Endothelial cell of umbilical vein (primary cell): Measurements from ENCODE around the gene BCL11A.

Experiments used
- EZH2 ChIP-seq: IDR thresholded peaks from 2 replicates; pipeline ENCODE4 v1.6.1; 2012; ENCODE audit warnings: borderline replicate concordance, low read depth, mild to moderate bottlenecking, moderate library complexity, low read length, inconsistent platforms; ENCODE audit not compliant: severe bottlenecking
- FOS ChIP-seq: IDR thresholded peaks from 2 replicates; pipeline ENCODE4 v1.6.1; 2011; ENCODE audit warnings: mild to moderate bottlenecking, low read length, moderate library complexity, borderline replicate concordance; ENCODE audit not compliant: insufficient read depth
- GATA2 ChIP-seq: IDR thresholded peaks from 2 replicates; pipeline ENCODE4 v1.7.0; 2011; ENCODE audit warnings: low read depth, mild to moderate bottlenecking, moderate library complexity, mixed read lengths, low read length; ENCODE audit not compliant: insufficient read length, insufficient read depth
- JUN ChIP-seq: IDR thresholded peaks from 2 replicates; pipeline ENCODE4 v1.6.1; 2011; ENCODE audit warnings: borderline replicate concordance, low read depth; ENCODE audit not compliant: insufficient read length, insufficient read depth
- MYC ChIP-seq: IDR thresholded peaks from one replicate; pipeline ENCODE4 v1.6.1; 2011; ENCODE audit warnings: mild to moderate bottlenecking, low read depth, low read length
- POLR2A ChIP-seq: IDR thresholded peaks from 2 replicates; pipeline ENCODE4 v1.6.1; 2012; ENCODE audit warnings: low read depth, mild to moderate bottlenecking, control low read depth, low read length
- POLR2AphosphoS5 ChIP-seq: IDR thresholded peaks from 2 replicates; pipeline ENCODE4 v1.6.1; 2012; ENCODE audit warnings: low read depth, mild to moderate bottlenecking, control low read depth, low read length, moderate library complexity; ENCODE audit not compliant: insufficient read depth
- TF ChIP-seq, protein P1 (sequence below), 2 donors: IDR thresholded peaks; 1 replicate in 1 of 2; 2 replicates in 1 of 2; pipeline ENCODE4 v1.5.1; 2011; ENCODE audit warnings: low read length in 2 of 2, mild to moderate bottlenecking in 2 of 2, moderate library complexity in 2 of 2, control low read depth in 1 of 2, inconsistent platforms in 1 of 2, low read depth in 1 of 2; ENCODE audit not compliant: insufficient read depth in 1 of 2; ENCODE audit errors: extremely low read depth in 1 of 2
- TF ChIP-seq, protein P2 (sequence below): IDR thresholded peaks from 2 replicates; pipeline ENCODE4 v1.6.1; 2011; ENCODE audit not compliant: insufficient read depth, insufficient read length

DNA sequence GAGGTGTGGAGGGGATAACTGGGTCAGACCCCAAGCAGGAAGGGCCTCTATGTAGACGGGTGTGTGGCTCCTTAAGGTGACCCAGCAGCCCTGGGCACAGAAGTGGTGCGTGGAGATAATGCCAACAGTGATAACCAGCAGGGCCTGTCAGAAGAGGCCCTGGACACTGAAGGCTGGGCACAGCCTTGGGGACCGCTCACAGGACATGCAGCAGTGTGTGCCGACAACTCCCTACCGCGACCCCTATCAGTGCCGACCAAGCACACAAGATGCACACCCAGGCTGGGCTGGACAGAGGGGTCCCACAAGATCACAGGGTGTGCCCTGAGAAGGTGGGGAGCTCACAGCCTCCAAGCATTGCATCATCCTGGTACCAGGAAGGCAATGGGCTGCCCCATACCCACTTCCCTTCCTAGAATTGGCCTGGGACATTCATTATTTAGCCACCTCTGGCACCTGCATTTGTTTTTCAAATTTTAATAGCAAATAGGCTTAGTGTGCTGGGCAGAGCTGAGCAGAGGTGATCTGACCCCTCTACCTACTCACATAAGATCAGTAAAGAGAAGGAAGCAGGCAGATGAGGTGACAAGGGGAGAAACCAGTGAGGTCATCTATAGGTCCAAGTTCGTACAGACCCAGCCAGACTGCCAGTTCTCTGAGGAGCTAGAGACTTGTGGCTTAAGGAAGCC lies 55.2 kb downstream of the BCL11A start:
- TF ChIP-seq, protein P1, sequence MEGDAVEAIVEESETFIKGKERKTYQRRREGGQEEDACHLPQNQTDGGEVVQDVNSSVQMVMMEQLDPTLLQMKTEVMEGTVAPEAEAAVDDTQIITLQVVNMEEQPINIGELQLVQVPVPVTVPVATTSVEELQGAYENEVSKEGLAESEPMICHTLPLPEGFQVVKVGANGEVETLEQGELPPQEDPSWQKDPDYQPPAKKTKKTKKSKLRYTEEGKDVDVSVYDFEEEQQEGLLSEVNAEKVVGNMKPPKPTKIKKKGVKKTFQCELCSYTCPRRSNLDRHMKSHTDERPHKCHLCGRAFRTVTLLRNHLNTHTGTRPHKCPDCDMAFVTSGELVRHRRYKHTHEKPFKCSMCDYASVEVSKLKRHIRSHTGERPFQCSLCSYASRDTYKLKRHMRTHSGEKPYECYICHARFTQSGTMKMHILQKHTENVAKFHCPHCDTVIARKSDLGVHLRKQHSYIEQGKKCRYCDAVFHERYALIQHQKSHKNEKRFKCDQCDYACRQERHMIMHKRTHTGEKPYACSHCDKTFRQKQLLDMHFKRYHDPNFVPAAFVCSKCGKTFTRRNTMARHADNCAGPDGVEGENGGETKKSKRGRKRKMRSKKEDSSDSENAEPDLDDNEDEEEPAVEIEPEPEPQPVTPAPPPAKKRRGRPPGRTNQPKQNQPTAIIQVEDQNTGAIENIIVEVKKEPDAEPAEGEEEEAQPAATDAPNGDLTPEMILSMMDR (IDR thresholded peaks at IDR 0.05; ENCODE audit: extremely low read depth in 1 of 2, insufficient read depth in 1 of 2, low read depth in 1 of 2, low read length in 2 of 2), result no peak
- TF ChIP-seq FOS (no peak), POLR2A (no peak), EZH2 (no peak), JUN (no peak), POLR2AphosphoS5 (no peak), MYC (no peak), GATA2 (no peak)
- TF ChIP-seq, protein P2, sequence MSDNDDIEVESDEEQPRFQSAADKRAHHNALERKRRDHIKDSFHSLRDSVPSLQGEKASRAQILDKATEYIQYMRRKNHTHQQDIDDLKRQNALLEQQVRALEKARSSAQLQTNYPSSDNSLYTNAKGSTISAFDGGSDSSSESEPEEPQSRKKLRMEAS, result no peak
